ENCODE measurements around the gene ADAT1.

ADAT1 gene

DNA sequence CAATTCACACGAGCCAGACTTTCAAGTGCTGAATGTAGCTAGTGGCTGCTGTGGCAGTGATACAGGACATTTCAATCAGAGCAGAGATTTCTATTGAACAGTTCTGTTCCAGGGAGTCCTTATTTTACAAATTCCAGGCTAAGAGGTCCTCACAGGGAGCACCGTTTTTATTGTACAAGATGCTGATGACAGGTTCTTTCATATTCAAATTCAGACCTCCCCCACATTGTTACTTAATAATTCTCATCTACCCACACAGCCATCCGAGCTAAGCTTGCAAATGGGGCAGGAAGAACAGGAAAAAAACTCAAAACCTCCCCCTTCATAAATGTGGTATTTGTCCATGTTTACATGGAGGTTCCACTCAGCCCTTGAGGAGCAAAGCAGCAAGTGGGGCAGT lies 47.1 kb downstream of the ADAT1 start:
- DNase-seq, result no peak

- no peak for DNase-seq
These were observed 49.1 kb downstream of the ADAT1 start for GRCh38 chr16:75573955-75574354.

- DNase-seq, result no peak
These were observed 50.1 kb downstream of the ADAT1 start for GRCh38 chr16:75572864-75573542.

- no peak for DNase-seq
These were observed 52.5 kb downstream of the ADAT1 start for GRCh38 chr16:75570396-75571065.

DNA sequence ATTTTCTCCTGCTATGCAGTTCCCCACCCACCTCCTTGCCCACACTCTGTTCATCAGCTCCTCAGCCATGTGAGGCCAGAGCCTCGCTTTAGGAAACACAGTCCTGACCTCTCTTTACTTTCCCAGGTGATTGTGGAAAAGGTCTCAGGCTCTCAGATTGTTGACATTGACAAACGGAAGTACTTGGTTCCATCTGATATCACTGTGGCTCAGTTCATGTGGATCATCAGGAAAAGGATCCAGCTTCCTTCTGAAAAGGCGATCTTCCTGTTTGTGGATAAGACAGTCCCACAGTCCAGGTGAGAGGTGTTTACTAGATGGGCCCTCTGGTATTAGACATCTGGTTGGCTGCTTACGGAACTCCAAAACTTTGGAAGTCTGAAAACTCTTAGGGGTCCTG lies 55.2 kb downstream of the ADAT1 start:
- no peak for DNase-seq

GRCh38 chr16:75566758-75567255 lies 56.3 kb downstream of the ADAT1 start:
- no peak for DNase-seq

GRCh38 chr16:75566040-75566757 lies 56.9 kb downstream of the ADAT1 start, which contains the start of gene GABARAPL2:
GABARAPL2 (plus strand) TSS chr16:75566379; CDS start chr16:75566487, 108 bp downstream.
- DNase-seq, result peak; percentile 45

GRCh38 chr16:75565640-75566039 lies 57.4 kb downstream of the ADAT1 start:
- DNase-seq, result no peak

DNA sequence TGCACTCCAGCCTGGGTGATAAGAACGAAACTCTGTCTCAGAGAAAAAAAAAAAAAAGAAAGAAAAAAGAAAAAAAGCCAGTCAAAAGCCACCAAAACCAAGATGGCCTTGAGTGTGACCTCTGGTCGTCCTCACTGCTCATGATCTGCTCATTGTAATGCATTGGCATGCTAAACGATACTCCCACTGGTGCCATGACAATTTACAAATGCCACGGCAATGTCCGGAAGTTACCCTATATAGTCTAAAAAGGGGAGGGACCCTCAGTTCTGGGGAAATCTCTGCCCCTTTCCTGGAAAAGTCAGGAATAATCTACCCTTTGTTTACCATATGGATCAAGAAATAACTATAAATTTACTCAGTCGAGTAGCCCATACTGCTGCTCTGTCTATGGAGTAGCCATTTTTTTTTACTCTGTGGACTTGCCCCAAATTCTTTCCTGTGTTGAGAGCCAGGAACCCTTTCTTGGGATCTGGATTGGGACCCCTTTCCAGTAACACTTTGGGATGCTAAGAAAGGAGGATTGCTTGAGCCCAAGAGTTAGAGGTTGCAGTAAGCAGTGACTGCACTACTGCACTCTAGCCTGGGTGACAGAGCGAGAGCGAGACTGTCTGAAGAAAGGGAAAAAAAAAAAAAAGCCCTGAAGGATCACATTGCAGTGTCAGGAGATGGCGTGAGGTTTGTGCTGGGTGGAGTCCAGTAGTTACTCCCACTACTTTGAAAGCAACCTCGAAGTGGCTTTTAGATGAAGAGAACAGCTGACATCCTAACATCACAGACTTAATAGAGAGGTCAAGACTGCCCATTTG lies 63.3 kb downstream of the ADAT1 start:
- no peak for DNase-seq

DNA sequence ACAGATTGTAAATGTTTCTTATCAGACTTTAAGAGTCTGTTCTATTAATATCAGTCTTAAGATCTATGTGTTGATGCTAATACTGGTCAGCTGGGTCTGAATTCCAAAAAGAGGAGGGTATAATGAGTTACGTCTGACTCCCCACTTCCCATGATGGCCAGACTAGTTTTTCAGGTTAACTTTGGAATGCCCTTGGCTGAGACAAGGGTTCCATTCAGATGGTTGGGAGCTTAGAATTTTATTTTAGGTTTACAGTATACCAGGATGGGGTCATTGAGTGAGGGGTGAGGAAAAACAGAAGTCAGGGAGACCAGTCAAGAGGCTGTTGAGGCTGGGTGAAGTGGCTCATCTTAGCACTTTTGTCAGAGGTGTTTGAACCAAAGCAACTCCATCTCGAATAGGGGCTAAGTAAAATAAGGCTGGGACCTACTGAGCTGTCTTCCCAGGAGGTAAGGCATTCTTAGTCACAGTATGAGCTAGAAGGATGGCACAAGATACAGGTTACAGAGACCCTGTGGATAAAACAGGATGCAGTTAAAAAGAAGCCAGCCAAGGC lies 64.2 kb downstream of the ADAT1 start:
- no peak for DNase-seq

- DNase-seq, result no peak
These were observed 66.6 kb downstream of the ADAT1 start for GRCh38 chr16:75556431-75556950.

DNA sequence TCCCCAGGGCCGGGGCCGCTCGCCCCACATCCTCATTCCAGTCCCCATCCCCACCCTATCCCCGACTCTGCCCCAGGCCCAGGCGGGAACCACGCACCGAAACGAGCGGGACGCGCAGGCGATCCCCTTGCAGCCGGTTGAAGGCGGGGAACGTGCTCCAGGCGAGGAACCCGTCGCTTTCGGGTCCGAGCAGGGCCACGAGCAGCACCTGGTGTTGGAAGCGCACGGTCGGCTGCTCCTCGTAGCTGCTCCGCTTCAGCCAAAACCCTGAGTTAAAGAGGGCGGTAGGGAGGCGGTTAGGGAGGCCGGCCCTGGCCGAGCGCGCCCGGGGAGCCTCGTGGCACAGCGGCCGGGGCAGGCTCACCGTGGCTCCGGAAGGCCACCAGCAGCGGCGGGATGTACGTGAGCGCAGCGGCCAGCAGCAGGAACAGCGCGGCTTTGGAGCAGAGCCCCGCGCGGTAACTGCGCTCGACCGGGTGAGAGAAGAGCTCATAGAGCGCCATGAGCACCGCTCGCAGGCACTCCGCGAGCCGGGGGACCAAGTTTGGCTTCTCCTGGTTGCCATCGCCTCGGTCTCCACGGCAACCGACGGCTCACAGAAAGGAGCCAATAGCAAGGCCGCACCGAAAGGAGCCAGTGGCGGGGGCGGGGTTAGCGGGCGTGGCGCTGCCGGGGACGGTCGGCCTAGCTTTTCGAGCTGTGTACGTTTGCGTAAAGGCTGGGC lies 67.2 kb downstream of the ADAT1 start, which contains the start of gene TMEM231:
Gene TMEM231 (minus strand): TSS at position 546 of the 724 bp plus-strand sequence. CDS start 43 bp downstream, at position 503.
- peak; percentile 60 for DNase-seq

DNA sequence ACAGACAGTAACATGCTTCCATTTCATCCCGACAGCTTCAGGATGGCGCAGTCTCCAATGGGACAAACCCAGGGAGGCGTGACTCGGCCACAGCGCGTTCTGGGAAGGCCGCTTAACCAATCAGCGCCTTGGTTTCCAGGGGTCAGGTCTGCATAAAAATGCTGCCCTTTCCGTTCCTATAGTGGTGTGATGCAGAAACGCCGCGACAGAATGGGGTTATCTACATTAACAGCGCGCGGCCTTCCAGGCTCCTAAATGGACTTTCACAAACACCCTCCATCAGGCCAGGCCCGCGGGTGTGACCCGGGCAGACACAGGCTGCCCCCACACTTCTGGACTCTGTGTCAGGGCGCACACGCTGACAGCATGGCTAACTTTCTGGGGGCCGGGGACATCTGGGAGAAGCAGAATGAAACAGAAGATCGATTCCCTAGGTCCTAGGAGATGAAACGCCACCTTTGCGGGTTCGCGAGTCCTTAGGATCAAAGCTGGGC lies 67.8 kb downstream of the ADAT1 start:
- peak; percentile 40 for DNase-seq

DNA sequence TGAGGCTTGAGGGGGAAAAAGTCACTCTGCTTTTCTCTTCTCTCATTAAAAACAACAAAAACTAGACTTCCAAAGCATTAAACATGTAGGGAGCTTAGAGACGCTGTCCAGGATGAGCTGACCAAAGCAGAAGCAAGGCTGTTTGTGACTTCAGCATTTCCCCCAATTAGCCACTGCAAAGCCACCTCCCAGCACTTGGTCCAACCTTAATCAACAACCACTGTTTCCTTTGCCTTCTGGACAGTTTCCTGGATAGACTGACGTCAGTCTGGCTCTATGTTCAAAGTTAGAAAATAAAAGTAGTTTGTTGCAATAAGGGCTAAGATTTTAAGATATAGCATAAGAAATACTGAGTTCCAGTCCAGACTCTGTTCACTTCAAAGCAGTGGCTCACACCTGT lies 70.1 kb downstream of the ADAT1 start:
- no peak for DNase-seq

GRCh38 chr16:75550211-75550662 lies 72.8 kb downstream of the ADAT1 start:
- DNase-seq, result no peak
